HG03135 (cell line): ENCODE data around the gene RTL9.
A peak's percentile ranks its signal among the peaks of the same experiment; 100 is the strongest.
"Not testable (repeated sequence)": the region's sequence is repeated elsewhere in the genome, so short reads cannot be mapped to it uniquely, and the experiment has no call there.

Source experiments
- ATAC-seq: cut with Tn5 transposase; IDR thresholded peaks from one replicate; pipeline ENCODE4 v1.9.1; 2021; ENCODE audit warnings: mild to moderate bottlenecking, moderate library complexity; ENCODE audit not compliant: unreplicated experiment

The RTL9 gene

DNA sequence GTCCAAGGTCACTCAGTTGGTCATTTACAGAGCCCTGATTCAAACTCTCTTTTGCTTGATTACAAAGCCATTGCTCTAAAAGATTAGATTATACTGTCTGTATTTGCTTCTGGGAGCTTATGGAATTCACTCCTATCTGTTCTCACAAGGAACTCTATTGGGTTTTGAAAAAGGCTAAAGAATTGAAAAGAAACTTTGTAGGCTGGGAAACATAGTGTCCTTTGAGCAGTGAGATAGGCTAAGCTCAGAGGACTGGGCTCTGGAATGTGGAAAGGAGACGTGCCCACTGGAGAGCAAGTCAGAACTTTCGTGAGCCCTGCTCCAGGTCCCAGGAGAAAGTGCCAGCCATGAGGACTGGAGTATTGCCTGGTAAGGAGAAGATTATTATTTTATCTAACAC is at the start of gene RTL9:
Gene RTL9, plus strand, starts transcription at position 301 of the 400 bp plus-strand sequence. CDS start 91,770 bp downstream, outside the sequence.
- no peak for ATAC-seq

GRCh38 chrX:110310000-110310790 is 48.5 kb upstream of the RTL9 start:
- ATAC-seq = no peak

DNA sequence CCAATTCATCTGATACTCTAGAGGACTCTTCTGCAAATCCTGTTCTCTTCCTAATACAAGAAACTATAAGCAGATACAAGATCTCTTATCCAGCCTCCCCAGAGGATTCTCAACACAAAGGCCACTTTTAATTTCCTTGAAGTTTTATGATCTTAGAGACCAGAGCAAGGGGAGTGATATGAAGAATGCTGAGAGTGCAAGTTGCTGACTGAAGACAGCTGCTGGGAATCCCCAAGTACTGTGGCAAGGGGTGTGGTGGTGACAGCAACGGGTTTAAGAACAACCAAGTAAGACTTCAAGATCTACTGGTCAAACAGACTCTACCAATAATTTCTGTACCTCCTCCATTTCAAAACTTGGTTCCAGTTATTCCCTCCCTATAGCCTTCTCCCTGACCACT is 47.8 kb upstream of the RTL9 start:
- ATAC-seq = peak; percentile 71

DNA sequence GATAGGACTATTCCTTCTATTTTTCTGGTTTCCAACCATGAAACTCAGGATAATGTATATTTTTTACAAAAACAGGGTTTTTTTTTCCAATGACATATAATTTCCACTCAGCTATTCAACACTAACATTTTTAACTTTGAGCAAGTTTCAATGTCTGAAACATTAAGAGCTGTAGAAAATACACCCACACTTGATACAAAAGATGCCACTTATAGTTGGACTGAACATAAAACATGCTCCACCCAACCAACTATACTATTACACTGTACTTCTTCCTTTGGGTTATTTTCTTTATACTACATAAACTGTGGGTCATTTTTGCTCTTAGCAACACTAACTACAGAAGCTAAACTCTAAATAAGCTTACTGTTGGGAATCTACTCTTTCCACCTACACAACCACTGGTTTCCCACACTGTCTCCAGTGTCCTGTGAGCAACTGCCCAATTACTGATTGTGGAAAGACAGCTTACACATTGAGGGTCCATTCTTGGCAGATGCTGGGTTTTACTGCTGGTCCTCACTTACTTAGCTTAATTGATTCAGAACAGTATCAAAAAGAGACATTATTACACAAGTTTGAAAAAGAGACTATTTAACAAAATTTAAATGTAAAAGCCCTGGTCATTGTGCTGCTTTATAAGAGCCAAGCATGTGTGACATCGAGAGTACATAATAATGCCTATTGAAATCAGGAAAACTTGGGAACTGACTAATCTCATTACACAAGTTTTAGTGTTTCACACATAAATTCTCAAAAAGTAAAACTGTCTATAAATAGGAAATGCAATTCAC is 47.0 kb upstream of the RTL9 start:
- no peak for ATAC-seq

DNA sequence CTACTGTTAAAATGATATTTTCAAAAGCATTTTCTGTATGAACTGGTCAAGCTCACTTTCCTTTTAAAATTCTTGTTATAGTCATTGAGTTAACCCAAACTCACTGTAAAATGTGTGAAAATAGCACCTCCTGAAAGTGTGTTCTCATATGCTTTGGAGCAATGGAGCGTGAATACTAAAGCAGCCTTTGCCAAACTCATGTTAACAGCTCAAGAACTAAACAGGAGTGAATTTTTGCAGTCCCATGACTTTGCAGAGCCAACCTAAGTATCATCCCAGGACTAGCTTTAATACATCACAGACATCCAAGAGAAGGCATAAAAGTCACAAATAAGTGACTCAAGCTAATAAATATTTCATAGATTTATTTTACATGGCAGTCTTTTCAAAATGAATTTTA is 43.1 kb upstream of the RTL9 start:
- no peak for ATAC-seq

GRCh38 chrX:110316351-110317060 is 42.1 kb upstream of the RTL9 start:
- no peak for ATAC-seq

DNA sequence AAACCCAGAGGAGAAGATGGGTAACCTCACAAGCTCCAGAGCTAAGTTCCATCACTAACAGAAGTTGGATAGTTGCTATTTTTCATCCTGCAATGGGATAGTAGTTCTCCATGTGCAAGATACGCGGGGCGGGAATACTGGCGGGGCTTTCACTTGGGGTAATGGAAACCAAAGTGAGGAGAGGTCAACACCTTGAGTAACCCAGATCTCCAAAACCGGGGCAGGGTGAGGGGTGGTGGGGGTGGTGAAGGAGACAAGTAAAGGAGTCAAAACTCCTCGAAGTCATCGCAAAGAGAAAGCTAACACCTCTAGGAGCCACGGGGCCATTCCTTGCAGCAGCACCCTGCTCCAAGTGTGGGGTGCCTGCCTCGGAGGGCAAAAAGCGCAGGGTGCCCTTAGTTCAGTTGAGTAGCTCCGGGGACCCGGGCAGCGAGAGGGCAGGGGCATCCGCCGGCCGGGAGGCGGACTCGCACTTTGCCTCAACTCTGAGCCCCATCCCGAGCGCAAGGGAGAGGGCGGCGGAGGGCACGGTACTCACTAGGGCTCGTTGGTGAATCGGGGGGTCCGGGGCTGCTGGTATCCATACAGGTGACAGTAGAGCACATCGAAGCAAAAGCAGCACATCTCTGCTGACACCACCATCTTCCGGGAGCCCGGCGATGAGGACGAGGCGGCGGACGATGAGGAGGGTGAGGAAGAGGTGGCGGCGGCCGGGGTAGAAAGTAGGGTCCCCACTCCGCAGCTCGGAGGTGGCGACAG is 41.4 kb upstream of the RTL9 start:
- ATAC-seq = peak; percentile 18

GRCh38 chrX:110317820-110318663 is 40.6 kb upstream of the RTL9 start, which contains the start of gene AMMECR1:
TSS of gene AMMECR1 (minus strand) at chrX:110318085. CDS start at chrX:110318071, 14 bp downstream.
- peak; percentile 69 for ATAC-seq

GRCh38 chrX:110318664-110318968 is 40.0 kb upstream of the RTL9 start:
- no peak for ATAC-seq

GRCh38 chrX:110320381-110320987 is 38.2 kb upstream of the RTL9 start:
- no peak for ATAC-seq

GRCh38 chrX:110321081-110321480 is 37.6 kb upstream of the RTL9 start:
- ATAC-seq = no peak

- ATAC-seq = no peak
Observed at GRCh38 chrX:110321670-110322069, 37.0 kb upstream of the RTL9 start.

DNA sequence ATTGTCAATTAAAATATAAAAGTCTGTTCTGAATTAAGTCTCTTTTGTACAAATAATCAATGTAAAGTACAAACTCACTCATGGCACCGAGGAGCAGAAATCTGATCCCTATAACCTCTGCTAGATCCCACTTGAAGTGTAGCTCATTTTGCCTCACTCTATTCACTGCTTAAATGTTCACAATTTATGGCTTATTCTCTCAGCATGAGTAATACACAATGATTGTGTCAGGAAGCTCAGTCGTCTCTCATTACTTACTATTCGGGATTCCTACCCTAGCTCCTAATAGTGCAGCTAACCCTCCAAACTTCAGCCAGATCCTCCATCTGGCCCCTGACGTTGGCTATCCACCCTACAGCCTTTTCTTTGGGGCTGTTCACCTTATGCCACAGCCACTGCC is 36.0 kb upstream of the RTL9 start:
- no peak for ATAC-seq

GRCh38 chrX:110326712-110327111 is 31.9 kb upstream of the RTL9 start:
- no peak for ATAC-seq

- no peak for ATAC-seq
Observed at GRCh38 chrX:110327336-110327735, 31.3 kb upstream of the RTL9 start.

- not testable (repeated sequence) for ATAC-seq
Observed at GRCh38 chrX:110328613-110329012, 30.0 kb upstream of the RTL9 start.

GRCh38 chrX:110331444-110332030 is 27.1 kb upstream of the RTL9 start:
- no peak for ATAC-seq

DNA sequence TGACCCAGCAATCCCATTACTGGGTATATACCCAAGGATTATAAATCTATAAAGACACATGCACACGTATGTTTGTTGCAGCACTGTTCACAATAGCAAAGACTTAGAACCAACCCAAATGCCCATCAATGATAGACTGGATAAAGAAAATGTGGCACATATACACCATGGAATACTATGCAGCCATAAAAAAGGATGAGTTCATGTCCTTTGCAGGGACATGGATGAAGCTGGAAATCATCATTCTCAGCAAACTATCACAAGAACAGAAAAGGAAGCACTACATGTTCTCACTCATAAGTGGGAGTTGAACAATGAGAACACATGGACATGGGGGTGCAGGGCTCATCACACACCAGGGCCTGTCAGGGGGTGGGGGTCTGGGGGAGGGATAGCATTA is 25.2 kb upstream of the RTL9 start:
- ATAC-seq = not testable (repeated sequence)

- ATAC-seq = no peak
Observed at GRCh38 chrX:110338935-110339334, 19.7 kb upstream of the RTL9 start.
